K562 (cell line): ENCODE data around the gene CNOT4. TPM values are rescaled to one million over a fixed set of nuclear protein-coding genes. Genes with fewer than 3 reads are reported as not detected.

Experiments used
- ATAC-seq: fragments of 200-7000 bp; cut with Tn5 transposase; 3 replicates; pipeline ENCODE4 v1.9.1; 2020; ENCODE audit warnings: moderate library complexity
- BruUV-seq: library from RNA; stranded (reverse); fragments of 400-500 nt; replicated peaks from 2 replicates; lab custom pipeline; 2021; lab: Mats Ljungman, UMichigan
- CTCF ChIA-PET: fragments of 300-600 bp; formaldehyde crosslinking; extraction: SDS; loops from one replicate; lab custom pipeline; 2021; ENCODE audit warnings: low intra/inter-chr PET ratio; lab: Yijun Ruan, JAX
- POLR2A ChIA-PET: fragments of 300-600, 350-650 bp; sonication (Branson Sonifier 250); formaldehyde crosslinking; extraction: SDS; loops from one replicate; lab custom pipeline; 2021; ENCODE audit warnings: antibody characterized with exemption, inconsistent platforms; lab: Yijun Ruan, JAX
- DNase-seq, 4 experiments: peaks; one replicate each; pipeline versions ENCODE4 v3.0.0 to v3.0.0-alpha.2; 2011 to 2018; ENCODE audit warnings: low spot score in 3 of 4, mixed read lengths in 3 of 4; ENCODE audit errors: extremely low read depth in 1 of 4
- FAIRE-seq: peaks from 2 replicates; lab custom pipeline; 2011; peaks lifted over from hg19 to GRCh38; lab: Jason Lieb, UNC
- H2AFZ ChIP-seq: 2 replicates; pipeline ENCODE4 v1.6.0; 2011; ENCODE audit warnings: low read depth, low read length, control low read depth, inconsistent platforms
- H3K27ac ChIP-seq: fragments of 200-600 bp; 3 replicates; pipeline ENCODE4 v1.8.0; 2011; ENCODE audit warnings: low read depth, mild to moderate bottlenecking, control low read depth, inconsistent platforms, low read length, moderate library complexity, mixed read lengths; ENCODE audit errors: extremely low read depth
- H3K27me3 ChIP-seq, 2 experiments: fragments of 300-600 bp in 1 of 2; 2 replicates in 1 of 2; 3 replicates in 1 of 2; pipeline versions ENCODE4 v1.6.0 to v1.8.0; 2011; ENCODE audit warnings: inconsistent platforms in 2 of 2, low read length in 2 of 2, mild to moderate bottlenecking in 1 of 2, mixed read lengths in 1 of 2, moderate library complexity in 1 of 2; ENCODE audit not compliant: control insufficient read depth in 2 of 2, insufficient read depth in 2 of 2
- H3K36me3 ChIP-seq: fragments of 300-600 bp; 3 replicates; pipeline ENCODE4 v1.8.0; 2011; ENCODE audit warnings: mild to moderate bottlenecking, low read length, inconsistent platforms; ENCODE audit not compliant: control insufficient read depth, insufficient read depth
- H3K4me1 ChIP-seq, 2 experiments: fragments of 200-600 bp in 1 of 2; replicated peaks in 1 of 2; 2 replicates in 1 of 2; 3 replicates in 1 of 2; pipeline versions ENCODE4 v1.5.1 to v1.8.0; 2011; ENCODE audit warnings: inconsistent platforms in 2 of 2, low read length in 2 of 2, mild to moderate bottlenecking in 1 of 2, mixed read lengths in 1 of 2, moderate library complexity in 1 of 2; ENCODE audit not compliant: control insufficient read depth in 2 of 2, insufficient read depth in 2 of 2
- H3K4me2 ChIP-seq: 2 replicates; pipeline ENCODE4 v1.6.1; 2011; ENCODE audit warnings: low read length, control low read depth, inconsistent platforms, mixed read lengths; ENCODE audit not compliant: insufficient read depth
- H3K4me3 ChIP-seq: fragments of 200-600 bp; sonication (generic), shearing (Covaris generic); 2 replicates; pipeline ENCODE4 v1.5.1; 2016; ENCODE audit warnings: control low read depth, inconsistent platforms
- H3K79me2 ChIP-seq: fragments of 200-600 bp; 3 replicates; pipeline ENCODE4 v1.8.0; 2011; ENCODE audit warnings: low read length, inconsistent platforms; ENCODE audit not compliant: control insufficient read depth, insufficient read depth
- H3K9ac ChIP-seq, 2 experiments: 2 replicates each; pipeline versions ENCODE4 v1.6.0 to v1.6.1; 2011; ENCODE audit warnings: low read depth in 2 of 2, low read length in 2 of 2, control low read depth in 1 of 2, inconsistent platforms in 1 of 2, mild to moderate bottlenecking in 1 of 2, mixed read lengths in 1 of 2; ENCODE audit not compliant: insufficient read depth in 1 of 2
- H3K9me1 ChIP-seq: one replicate; pipeline ENCODE4 v1.6.0; 2011; ENCODE audit warnings: inconsistent platforms, mild to moderate bottlenecking, low read length, moderate library complexity; ENCODE audit not compliant: control insufficient read depth, insufficient read depth
- H3K9me3 ChIP-seq: replicated peaks from 2 replicates; pipeline ENCODE4 v1.5.1; 2011; ENCODE audit warnings: low read depth, low read length, inconsistent platforms; ENCODE audit not compliant: control insufficient read depth, insufficient read depth
- H4K20me1 ChIP-seq: replicated peaks from 2 replicates; pipeline ENCODE4 v1.6.1; 2011; ENCODE audit warnings: low read length, inconsistent platforms, mixed read lengths; ENCODE audit not compliant: control insufficient read depth, insufficient read depth
- CHCHD3 ChIP-seq: fragments of 250-450 bp; sonication (Bioruptor Pico); IDR thresholded peaks from 2 replicates; pipeline ENCODE4 v2.1.2; 2022; ENCODE audit warnings: mild to moderate bottlenecking
- NFIC ChIP-seq: fragments of 450-650 bp; IDR thresholded peaks from 2 replicates; pipeline ENCODE4 v1.6.1; 2017; ENCODE audit warnings: mild to moderate bottlenecking, inconsistent platforms
- RBM22 ChIP-seq: fragments of 200-400 bp; formaldehyde crosslinking; IDR thresholded peaks from 2 replicates; pipeline ENCODE4 v1.6.1; 2018; ENCODE audit warnings: low read length, low read depth; ENCODE audit not compliant: poor library complexity, severe bottlenecking
- ZNF253 ChIP-seq: fragments of 250-450 bp; sonication (Bioruptor Pico); conservative IDR thresholded peaks from 2 replicates; pipeline ENCODE4 v1.6.1; 2021; ENCODE audit warnings: mild to moderate bottlenecking
- ZNF282 ChIP-seq: sonication (generic); formaldehyde crosslinking; IDR thresholded peaks from 2 replicates; pipeline ENCODE4 v1.8.1; 2023; ENCODE audit warnings: missing genetic modification reagents
- ZNF75A ChIP-seq: fragments of 450-650 bp; formaldehyde crosslinking; IDR thresholded peaks from 2 replicates; pipeline ENCODE4 v1.4.0; 2020; ENCODE audit warnings: mild to moderate bottlenecking
- WGBS: fragments of 100-300 bp; shearing (Covaris generic); methylation state at CpG from one replicate; pipeline ENCODE4 v1.1.6; 2016; ENCODE audit warnings: low coverage, mixed read lengths; ENCODE audit not compliant: insufficient coverage; ENCODE audit errors: missing lambda C conversion rate; 5-methylcytosine and 5-hydroxymethylcytosine counted together
- in situ Hi-C: fragments of 300-500 bp; cut with MboI; formaldehyde crosslinking; loops from 4 replicates; pipeline ENCODE4 v1.15.0; 2018; ENCODE audit warnings: inconsistent platforms, mixed read lengths
- intact Hi-C: fragments of 100-400 bp; cut with micrococcal nuclease; formaldehyde crosslinking; loops from 2 replicates; pipeline ENCODE4 v1.14.2; 2022
- polyA plus RNA-seq, 8 experiments: library from polyadenylated mRNA; depleted of rRNA in 4 of 8; stranded (reverse) in 5 of 8; unstranded in 3 of 8; fragments of >200 nt; fragmentation: Nextera tagmentation in 2 of 8; fragmentation: Illumina TruSeq in 1 of 8; extraction: Ambion mirVana in 2 of 8; extraction: Trizol in 1 of 8; gene quantifications; 2 replicates each; pipeline versions ENCODE4 v1.2.1 to v1.2.3, GENCODE V29; 2011 to 2014; ENCODE audit warnings: inconsistent platforms in 1 of 8, missing spikeins in 1 of 8
- total RNA-seq, 7 experiments: library from RNA; depleted of rRNA in 6 of 7; stranded (reverse); fragments of >200 nt in 6 of 7; fragmentation: Illumina TruSeq in 2 of 7; extraction: Trizol in 2 of 7; gene quantifications; 2 replicates each; pipeline versions ENCODE4 v1.2.1 to v1.2.3, GENCODE V29; 2011 to 2021; ENCODE audit warnings: low replicate concordance in 1 of 7

CNOT4 gene
- total and polyA plus RNA-seq, 9 of the 15 experiments (the other 6 are each of a cell fraction or from before 2014, with no cell fraction given): 8.6 to 24.1 (median 15.4) TPM

- Histone ChIP-seq H3K4me2 (no peak overlapping the region), H3K79me2 (no peaks in the 10 kb centered on the region), H2AFZ (no peak overlapping the region)
- TF ChIP-seq RBM22 (no peak), ZNF282 (CRISPR knock-in tag) (no peak), CHCHD3 (no peak)
- TF ChIP-seq, all 486 proteins: peak for 0
- H3K9me3 ChIP-seq: no peaks in the 10 kb centered on the region
- no peaks in the 10 kb centered on the region for H3K9me1 ChIP-seq
- no peak overlapping the region for H3K27ac ChIP-seq
- H3K27me3 ChIP-seq: no peaks in the 10 kb centered on the region
- no peaks in the 10 kb centered on the region for H4K20me1 ChIP-seq
- ATAC-seq (no peak), FAIRE-seq (no peak), DNase-seq (no peak)
- ChIA-PET CTCF (no interaction called here), POLR2A (interaction anchor here (1.2 kb wide), 1 partner anchor 12 kb away, joined by 3 read pairs; no protein-coding TSS in a partner anchor)
- H3K4me3 ChIP-seq: no peak overlapping the region
- in situ Hi-C loops: no loop called here
- BruUV-seq: no TSS peak
- no peak overlapping the region for H3K9ac ChIP-seq
- no peaks in the 10 kb centered on the region for H3K4me1 ChIP-seq
- intact Hi-C loops: loop anchor here (1.0 kb wide), 1 partner anchor 29 kb away; no protein-coding TSS in a partner anchor
- H3K36me3 ChIP-seq: no peaks in the 10 kb centered on the region
These were observed 140.5 kb downstream of the CNOT4 start for GRCh38 chr7:135369405-135369804.

- in situ Hi-C loops: no loop called here
- no peaks in the 10 kb centered on the region for H3K27me3 ChIP-seq
- no peaks in the 10 kb centered on the region for H3K4me1 ChIP-seq
- TF ChIP-seq ZNF75A (CRISPR knock-in tag): peak; percentile 78; the same call in 1 of the 2 replicates
- peak; percentile 51 for TF ChIP-seq NFIC
- no peak for TF ChIP-seq ZNF253 (CRISPR knock-in tag)
- H3K4me3 ChIP-seq: no peak overlapping the region
- H3K9me3 ChIP-seq: no peaks in the 10 kb centered on the region
- no peak overlapping the region for H3K27ac ChIP-seq
- no peaks in the 10 kb centered on the region for H3K9me1 ChIP-seq
- H3K36me3 ChIP-seq: peaks cover 1% of the 10 kb centered on the region; the same call in 1 of the 3 replicates
- H3K4me2 ChIP-seq: no peak overlapping the region
- H3K9ac ChIP-seq: no peak overlapping the region
- ATAC-seq (no peak), FAIRE-seq (no peak), DNase-seq (no peak)
- no peak overlapping the region for H2AFZ ChIP-seq
- no TSS peak for BruUV-seq
- WGBS: 89% methylated on average over 5 of the region's 5 CpGs
- intact Hi-C loops: loop anchor here (1.0 kb wide), 1 partner anchor 28 kb away; no protein-coding TSS in a partner anchor
- CTCF ChIA-PET: no interaction called here
- H4K20me1 ChIP-seq: no peaks in the 10 kb centered on the region
- no peaks in the 10 kb centered on the region for H3K79me2 ChIP-seq
- POLR2A ChIA-PET: interaction anchor here (1.2 kb wide), 1 partner anchor 13 kb away, joined by 3 read pairs; no protein-coding TSS in a partner anchor
These were observed 141.3 kb downstream of the CNOT4 start for GRCh38 chr7:135368416-135369186.
